ENCODE results near the gene HBS1L.

GRCh38 chr6:135054226-135054568, 425 bp downstream of the HBS1L start:
- TF ChIP-seq CTCF (IDR thresholded peaks at IDR 0.05) (no peak), EP300 (IDR thresholded peaks at IDR 0.05) (no peak), POLR2A (IDR thresholded peaks at IDR 0.05) (no peak)

Measured in stomach (tissue), 4 donors.